H1 (cell line): ENCODE data around the gene DCK. TPM values are rescaled to one million over a fixed set of nuclear protein-coding genes. Genes with fewer than 3 reads are reported as not detected.

Experiments
- CTCF ChIA-PET: fragments of 300-600 bp; sonication (Branson Sonifier 250); formaldehyde crosslinking; loops from one replicate; lab custom pipeline; 2021; ENCODE audit not compliant: partially characterized antibody; lab: Charles Lee
- POLR2A ChIA-PET: fragments of 300-600 bp; sonication (Branson Sonifier 250); formaldehyde crosslinking; loops from one replicate; lab custom pipeline; 2021; ENCODE audit warnings: inconsistent platforms; ENCODE audit not compliant: partially characterized antibody; lab: Charles Lee
- DNase-seq, 2 experiments: peaks; one replicate each; pipeline versions ENCODE4 v3.0.0 to v3.0.0-alpha.2; 2010 to 2022; ENCODE audit warnings: low spot score in 2 of 2, low read depth in 1 of 2, mixed read lengths in 1 of 2
- FAIRE-seq: peaks from 2 replicates; lab custom pipeline; 2011; peaks lifted over from hg19 to GRCh38; lab: Jason Lieb, UNC
- H2AFZ ChIP-seq: 2 replicates; pipeline ENCODE4 v1.8.1; 2012; ENCODE audit warnings: low read length, inconsistent platforms
- H2AK5ac ChIP-seq: 2 replicates; pipeline ENCODE4 v1.6.1; 2013; ENCODE audit warnings: low read depth, low read length
- H2BK120ac ChIP-seq: replicated peaks from 2 replicates; pipeline ENCODE3; 2013; ENCODE audit warnings: low read depth, low read length, inconsistent platforms
- H2BK12ac ChIP-seq: 2 replicates; pipeline ENCODE4 v1.6.1; 2013; ENCODE audit warnings: low read depth, low read length
- H2BK15ac ChIP-seq: 2 replicates; pipeline ENCODE4 v1.6.1; 2013; ENCODE audit warnings: low read length
- H2BK20ac ChIP-seq: 2 replicates; pipeline ENCODE4 v1.6.1; 2013; ENCODE audit warnings: low read length
- H2BK5ac ChIP-seq: 2 replicates; pipeline ENCODE4 v1.6.1; 2013; ENCODE audit warnings: low read depth, low read length
- H3K14ac ChIP-seq: 2 replicates; pipeline ENCODE4 v1.6.1; 2013; ENCODE audit warnings: inconsistent platforms; ENCODE audit not compliant: insufficient read length
- H3K18ac ChIP-seq: 2 replicates; pipeline ENCODE4 v1.6.1; 2013; ENCODE audit warnings: low read length; ENCODE audit errors: extremely low read depth
- H3K23ac ChIP-seq: 2 replicates; pipeline ENCODE4 v1.6.1; 2013; ENCODE audit warnings: inconsistent platforms; ENCODE audit not compliant: insufficient read length
- H3K23me2 ChIP-seq: 2 replicates; pipeline ENCODE4 v1.6.1; 2013; ENCODE audit warnings: low read depth, low read length
- H3K27ac ChIP-seq: 2 replicates; pipeline ENCODE4 v1.6.1; 2011; ENCODE audit warnings: low read depth, low read length, inconsistent platforms
- H3K27me3 ChIP-seq, 4 experiments: replicated peaks in 1 of 4; 1 replicate in 1 of 4; 2 replicates in 3 of 4; pipeline versions ENCODE4 v1.6.1 to v1.8.1; 2011 to 2013; ENCODE audit warnings: low read length in 3 of 4, mild to moderate bottlenecking in 3 of 4, inconsistent platforms in 2 of 4, mixed read lengths in 2 of 4, moderate library complexity in 1 of 4; ENCODE audit not compliant: control insufficient read depth in 3 of 4, insufficient read depth in 3 of 4; ENCODE audit errors: extremely low read depth in 1 of 4
- H3K36me3 ChIP-seq, 4 experiments: 2 replicates each; pipeline versions ENCODE4 v1.6.1 to v1.8.1; 2011 to 2013; ENCODE audit warnings: mild to moderate bottlenecking in 4 of 4, low read length in 3 of 4, moderate library complexity in 2 of 4, control low read depth in 1 of 4, inconsistent platforms in 1 of 4; ENCODE audit not compliant: insufficient read depth in 4 of 4, control insufficient read depth in 2 of 4
- H3K4ac ChIP-seq: replicated peaks from 2 replicates; pipeline ENCODE3; 2013; ENCODE audit warnings: low read length, low read depth, mixed read lengths, inconsistent platforms; ENCODE audit not compliant: insufficient read length
- H3K4me1 ChIP-seq, 4 experiments: replicated peaks in 1 of 4; 1 replicate in 1 of 4; 2 replicates in 3 of 4; pipeline versions ENCODE4 v1.6.1 to v1.8.1; 2011 to 2013; ENCODE audit warnings: low read length in 3 of 4, inconsistent platforms in 2 of 4, mixed read lengths in 1 of 4; ENCODE audit not compliant: insufficient read depth in 4 of 4, control insufficient read depth in 3 of 4
- H3K4me2 ChIP-seq, 2 experiments: 2 replicates each; pipeline versions ENCODE4 v1.6.1 to v1.8.1; 2011 to 2013; ENCODE audit warnings: low read depth in 2 of 2, low read length in 2 of 2, control low read depth in 1 of 2, inconsistent platforms in 1 of 2, mild to moderate bottlenecking in 1 of 2; ENCODE audit not compliant: insufficient read depth in 1 of 2
- H3K4me3 ChIP-seq, 4 experiments: fragments of 200-600, 300-600 bp in 1 of 4; sonication (generic), shearing (Covaris generic), sonication (Bioruptor Twin) in 1 of 4; 2 replicates each; pipeline versions ENCODE4 v1.5.1 to v1.8.1; 2011 to 2016; ENCODE audit warnings: low read length in 4 of 4, low read depth in 3 of 4, control low read depth in 2 of 4, inconsistent platforms in 2 of 4, mild to moderate bottlenecking in 2 of 4, mixed read lengths in 1 of 4, moderate library complexity in 1 of 4; ENCODE audit not compliant: insufficient read depth in 2 of 4; ENCODE audit errors: extremely low read depth in 1 of 4
- H3K56ac ChIP-seq: replicated peaks from 2 replicates; pipeline ENCODE3; 2013; ENCODE audit warnings: low read depth, mild to moderate bottlenecking, mixed read lengths, low read length, inconsistent platforms; ENCODE audit not compliant: insufficient read length
- H3K79me1 ChIP-seq: 2 replicates; pipeline ENCODE4 v1.6.1; 2013; ENCODE audit warnings: low read depth, low read length, control low read depth
- H3K79me2 ChIP-seq, 2 experiments: 2 replicates each; pipeline versions ENCODE4 v1.6.1 to v1.8.1; 2012 to 2013; ENCODE audit warnings: low read length in 2 of 2, mild to moderate bottlenecking in 2 of 2, inconsistent platforms in 1 of 2; ENCODE audit not compliant: insufficient read depth in 2 of 2, control insufficient read depth in 1 of 2
- H3K9ac ChIP-seq, 4 experiments: replicated peaks in 1 of 4; 1 replicate in 1 of 4; 2 replicates in 3 of 4; pipeline versions ENCODE4 v1.6.1 to v1.8.1; 2011 to 2013; ENCODE audit warnings: low read depth in 3 of 4, low read length in 3 of 4, control low read depth in 2 of 4, mild to moderate bottlenecking in 2 of 4, moderate library complexity in 2 of 4, inconsistent platforms in 1 of 4; ENCODE audit errors: extremely low read depth in 1 of 4
- H3K9me3 ChIP-seq, 2 experiments: 2 replicates each; pipeline versions ENCODE4 v1.6.1 to v1.8.1; 2012 to 2013; ENCODE audit warnings: mild to moderate bottlenecking in 2 of 2, moderate library complexity in 2 of 2, control low read depth in 1 of 2, inconsistent platforms in 1 of 2, low read depth in 1 of 2, low read length in 1 of 2, mixed read lengths in 1 of 2; ENCODE audit not compliant: insufficient read depth in 2 of 2
- H4K20me1 ChIP-seq, 2 experiments: replicated peaks in 1 of 2; 2 replicates each; pipeline versions ENCODE3 to v1.8.1; 2011 to 2013; ENCODE audit warnings: inconsistent platforms in 2 of 2, low read length in 2 of 2, mild to moderate bottlenecking in 1 of 2; ENCODE audit not compliant: insufficient read depth in 2 of 2, control insufficient read depth in 1 of 2
- H4K5ac ChIP-seq: 2 replicates; pipeline ENCODE4 v1.6.1; 2013; ENCODE audit warnings: low read length, low read depth, mixed read lengths, inconsistent platforms; ENCODE audit not compliant: insufficient read length
- H4K8ac ChIP-seq: 2 replicates; pipeline ENCODE4 v1.8.0; 2013; ENCODE audit warnings: mild to moderate bottlenecking, moderate library complexity, low read length, inconsistent platforms; ENCODE audit not compliant: insufficient read depth; ENCODE audit errors: extremely low read depth
- H4K91ac ChIP-seq: replicated peaks from 2 replicates; pipeline ENCODE3; 2013; ENCODE audit warnings: low read length, mixed read lengths, inconsistent platforms; ENCODE audit not compliant: insufficient read length
- CEBPB ChIP-seq: IDR thresholded peaks from 2 replicates; pipeline ENCODE4 v1.6.1; 2012; ENCODE audit warnings: low read depth, low read length
- GABPA ChIP-seq: IDR thresholded peaks from 2 replicates; pipeline ENCODE4 v1.6.1; 2011; ENCODE audit warnings: mild to moderate bottlenecking, low read length, moderate library complexity, borderline replicate concordance; ENCODE audit not compliant: insufficient read depth
- PHF8 ChIP-seq: fragments of 200-600 bp; sonication (generic); conservative IDR thresholded peaks from 2 replicates; pipeline ENCODE4 v1.7.1; 2012; ENCODE audit warnings: low read depth, mild to moderate bottlenecking, inconsistent platforms, low read length, moderate library complexity
- RBBP5 ChIP-seq: IDR thresholded peaks from 2 replicates; pipeline ENCODE4 v1.7.1; 2012; ENCODE audit warnings: low read depth, mild to moderate bottlenecking, inconsistent platforms, low read length, moderate library complexity, borderline replicate concordance
- TAF1 ChIP-seq: IDR thresholded peaks from 2 replicates; pipeline ENCODE4 v1.6.1; 2011; ENCODE audit warnings: mild to moderate bottlenecking, low read depth, low read length
- WGBS, 2 experiments: shearing (Covaris generic) in 1 of 2; methylation state at CpG; one replicate each; pipeline versions ENCODE4 v1.1.6 to v1.1.7; 2013 to 2015; ENCODE audit warnings: low lambda C conversion rate in 2 of 2, mixed read lengths in 2 of 2, inconsistent platforms in 1 of 2, low coverage in 1 of 2, missing lambda C conversion rate in 1 of 2; ENCODE audit not compliant: insufficient replicate concordance in 2 of 2, insufficient coverage in 1 of 2, insufficient read length in 1 of 2; ENCODE audit errors: extremely low coverage in 1 of 2, missing lambda C conversion rate in 1 of 2; 5-methylcytosine and 5-hydroxymethylcytosine counted together
- polyA plus RNA-seq, 7 experiments: library from polyadenylated mRNA; depleted of rRNA in 3 of 7; stranded (reverse) in 5 of 7; unstranded in 2 of 7; fragments of >200 nt in 5 of 7; fragments of 200-250 nt in 2 of 7; gene quantifications; 1 replicate in 5 of 7; 2 replicates in 1 of 7; 4 replicates in 1 of 7; pipeline versions ENCODE4 v1.2.1 to v1.2.3, GENCODE V29; 2011 to 2013; ENCODE audit warnings: missing spikeins in 2 of 7, mixed read lengths in 2 of 7
- total RNA-seq: library from RNA; stranded (reverse); fragmentation: NEBNext Ultra II Directional; extraction: Animal tissue kit (Norgen Biotek cat#: 25700); gene quantifications from 2 replicates; pipeline ENCODE4 v1.2.1, GENCODE V29; 2021

DCK gene
- total and polyA plus RNA-seq, 2 of the 8 experiments (the other 6 are each of a cell fraction or from before 2014, with no cell fraction given) = 4.8 to 18.1 TPM

GRCh38 chr4:70997036-70997435 is 3.6 kb downstream of the DCK start:
- CTCF ChIA-PET = interaction anchor here (0.7 to 2.1 kb wide), 6 partner anchors 12 to 533 kb away, joined by 3 to 10 read pairs (median 4); no protein-coding TSS in a partner anchor
- Histone ChIP-seq H2AK5ac (no peak overlapping the region), H4K20me1 (no peaks in the 10 kb centered on the region), H3K79me2 (peaks cover 4 to 74% of the 10 kb centered on the region in 2 experiments), H3K56ac (no peak overlapping the region), H2BK15ac (no peak overlapping the region), H3K14ac (no peak overlapping the region), H2BK5ac (no peak overlapping the region), H2BK20ac (no peak overlapping the region), H2AFZ (no peak overlapping the region), H3K4ac (no peak overlapping the region), H4K91ac (no peak overlapping the region), H3K9ac (no peak overlapping the region), H3K4me2 (no peak overlapping the region), H3K23me2 (no peaks in the 10 kb centered on the region), H4K5ac (no peak overlapping the region), H3K79me1 (no peaks in the 10 kb centered on the region; the same call in 1 of the 2 replicates), H3K27me3 (no peaks in the 10 kb centered on the region), H3K36me3 (peaks cover 0 to 15% (median 8%) of the 10 kb centered on the region in 4 experiments; a peak in 5 of 8 replicates), H3K9me3 (no peaks in the 10 kb centered on the region), H3K4me3 (no peak overlapping the region), H3K27ac (no peak overlapping the region), H3K18ac (no peak overlapping the region), H4K8ac (no peak overlapping the region), H3K4me1 (peaks cover 2 to 9% (median 5%) of the 10 kb centered on the region in 4 experiments; a peak in 4 of 7 replicates), H3K23ac (no peak overlapping the region), H2BK12ac (no peak overlapping the region), H2BK120ac (no peak overlapping the region)
- TF ChIP-seq CEBPB (no peak), GABPA (no peak), PHF8 (no peak), RBBP5 (no peak), TAF1 (no peak)
- 81% methylated on average over 1 of the region's 1 CpG; no CpG with 5 or more reads in 1 of the 2 experiments for WGBS, 2 experiments
- POLR2A ChIA-PET = no interaction called here
- DNase-seq = no peak
- FAIRE-seq = no peak
